ENCODE data around the gene XPC.

The XPC gene

GRCh38 chr3:14147617-14148016 lies 30.8 kb downstream of the XPC start:
- DNase-seq (ENCODE audit: low read depth, low spot score), result no peak

- DNase-seq (ENCODE audit: low read depth, low spot score), result no peak
Observed at GRCh38 chr3:14147066-14147435, 31.4 kb downstream of the XPC start.

- DNase-seq (ENCODE audit: low read depth, low spot score), result no peak
Observed at GRCh38 chr3:14146381-14147065, 31.9 kb downstream of the XPC start.

GRCh38 chr3:14145670-14146380 lies 32.6 kb downstream of the XPC start:
- DNase-seq (ENCODE audit: low read depth, low spot score), result no peak

- DNase-seq (ENCODE audit: low read depth, low spot score), result no peak
Observed at GRCh38 chr3:14145236-14145635, 33.2 kb downstream of the XPC start.

- peak; percentile 92 for DNase-seq (ENCODE audit: low read depth, low spot score)
Observed at GRCh38 chr3:14144423-14145075, 33.9 kb downstream of the XPC start.

GRCh38 chr3:14143271-14144225 lies 34.9 kb downstream of the XPC start:
- no peak for DNase-seq (ENCODE audit: low read depth, low spot score)

- DNase-seq (ENCODE audit: low read depth, low spot score), result no peak
Observed at GRCh38 chr3:14142567-14143270, 35.7 kb downstream of the XPC start.

GRCh38 chr3:14141602-14142341 lies 36.6 kb downstream of the XPC start:
- no peak for DNase-seq (ENCODE audit: low read depth, low spot score)

GRCh38 chr3:14141144-14141543 lies 37.3 kb downstream of the XPC start:
- no peak for DNase-seq (ENCODE audit: low read depth, low spot score)

- no peak for DNase-seq (ENCODE audit: low read depth, low spot score)
Observed at GRCh38 chr3:14140668-14141067, 37.7 kb downstream of the XPC start.

- no peak for DNase-seq (ENCODE audit: low read depth, low spot score)
Observed at GRCh38 chr3:14139771-14140170, 38.6 kb downstream of the XPC start.

- DNase-seq (ENCODE audit: low read depth, low spot score), result no peak
Observed at GRCh38 chr3:14138878-14139655, 39.3 kb downstream of the XPC start.

GRCh38 chr3:14138109-14138877 lies 40.1 kb downstream of the XPC start:
- no peak for DNase-seq (ENCODE audit: low read depth, low spot score)

GRCh38 chr3:14137445-14137844 lies 41.0 kb downstream of the XPC start:
- DNase-seq (ENCODE audit: low read depth, low spot score), result no peak

- DNase-seq (ENCODE audit: low read depth, low spot score), result no peak
Observed at GRCh38 chr3:14137004-14137403, 41.4 kb downstream of the XPC start.

GRCh38 chr3:14135581-14135980 lies 42.8 kb downstream of the XPC start:
- DNase-seq (ENCODE audit: low read depth, low spot score), result no peak

- DNase-seq (ENCODE audit: low read depth, low spot score), result no peak
Observed at GRCh38 chr3:14134291-14134690, 44.1 kb downstream of the XPC start.

GRCh38 chr3:14133876-14134275 lies 44.5 kb downstream of the XPC start:
- no peak for DNase-seq (ENCODE audit: low read depth, low spot score)
